OCI-LY3 (cell line): ENCODE results near the gene CENPS.
A peak's percentile ranks its signal among the peaks of the same experiment; 100 is the strongest.

Source experiments
- H2AFZ ChIP-seq: fragments of 200-600, 300-600 bp; shearing (Covaris generic); 2 replicates; pipeline ENCODE4 v1.6.0; 2014; ENCODE audit warnings: antibody characterized with exemption, low read depth, low read length
- H3K27ac ChIP-seq: fragments of 200-600, 300-600 bp; sonication (generic); 2 replicates; pipeline ENCODE4 v1.5.1; 2014; ENCODE audit warnings: mild to moderate bottlenecking, low read length, moderate library complexity, mixed read lengths
- H3K27me3 ChIP-seq: fragments of 200-600, 300-600 bp; sonication (generic); 2 replicates; pipeline ENCODE4 v1.6.1; 2014; ENCODE audit warnings: low read depth, low read length, mixed read lengths
- H3K36me3 ChIP-seq: fragments of 200-600, 300-600 bp; sonication (generic); replicated peaks from 2 replicates; pipeline ENCODE3; 2014; ENCODE audit warnings: low read depth, low read length, mixed read lengths
- H3K4me1 ChIP-seq: fragments of 300-600, 200-600 bp; sonication (generic); 2 replicates; pipeline ENCODE4 v1.6.1; 2014; ENCODE audit warnings: low read length, mixed read lengths
- H3K4me2 ChIP-seq: fragments of 200-600, 300-600 bp; sonication (generic); 2 replicates; pipeline ENCODE4 v1.6.1; 2014; ENCODE audit warnings: low read length, mixed read lengths
- H3K4me3 ChIP-seq: fragments of 300-600, 200-600 bp; sonication (generic); 2 replicates; pipeline ENCODE4 v1.5.1; 2014; ENCODE audit warnings: antibody characterized with exemption, mild to moderate bottlenecking, low read length, moderate library complexity
- H3K79me2 ChIP-seq: fragments of 300-600, 200-600 bp; shearing (Covaris generic); 2 replicates; pipeline ENCODE4 v1.6.1; 2014; ENCODE audit warnings: mild to moderate bottlenecking, low read length, mixed read lengths
- H3K9ac ChIP-seq: fragments of 300-600, 200-600 bp; shearing (Covaris generic); 2 replicates; pipeline ENCODE4 v1.6.0; 2014; ENCODE audit warnings: mild to moderate bottlenecking, low read length, moderate library complexity
- H3K9me3 ChIP-seq: fragments of 200-600, 300-600 bp; shearing (Covaris generic); 2 replicates; pipeline ENCODE4 v1.6.1; 2014; ENCODE audit warnings: low read length, mixed read lengths; ENCODE audit not compliant: insufficient read depth
- H4K20me1 ChIP-seq: fragments of 200-600, 300-600 bp; sonication (generic); 2 replicates; pipeline ENCODE4 v1.6.1; 2016; ENCODE audit warnings: low read length, mixed read lengths; ENCODE audit not compliant: insufficient read depth
- EZH2phosphoT487 ChIP-seq: fragments of 200-600 bp; shearing (Covaris generic); IDR thresholded peaks from 2 replicates; pipeline ENCODE4 v1.6.1; 2018; ENCODE audit warnings: antibody characterized with exemption, mixed run types, low read depth
- TF ChIP-seq, protein P1 (sequence below): fragments of 200-600, 300-600 bp; sonication (generic); IDR thresholded peaks from 2 replicates; pipeline ENCODE4 v1.5.1; 2014; ENCODE audit warnings: antibody characterized with exemption, low read length, low read depth

CENPS gene

GRCh38 chr1:10386761-10387676 is 43.2 kb upstream of the CENPS start:
- Histone ChIP-seq H3K27ac (peak overlapping the region; percentile 54; the same call in 1 of the 2 replicates), H3K79me2 (no peaks in the 10 kb centered on the region), H3K9ac (peak overlapping the region; percentile 19; the same call in 1 of the 2 replicates), H3K36me3 (no peaks in the 10 kb centered on the region), H2AFZ (no peak overlapping the region), H3K4me2 (peak overlapping the region; percentile 51), H3K4me1 (peaks cover 13% of the 10 kb centered on the region), H3K27me3 (no peaks in the 10 kb centered on the region), H3K4me3 (no peak overlapping the region), H3K9me3 (no peaks in the 10 kb centered on the region), H4K20me1 (no peaks in the 10 kb centered on the region)
- TF ChIP-seq, protein P1, sequence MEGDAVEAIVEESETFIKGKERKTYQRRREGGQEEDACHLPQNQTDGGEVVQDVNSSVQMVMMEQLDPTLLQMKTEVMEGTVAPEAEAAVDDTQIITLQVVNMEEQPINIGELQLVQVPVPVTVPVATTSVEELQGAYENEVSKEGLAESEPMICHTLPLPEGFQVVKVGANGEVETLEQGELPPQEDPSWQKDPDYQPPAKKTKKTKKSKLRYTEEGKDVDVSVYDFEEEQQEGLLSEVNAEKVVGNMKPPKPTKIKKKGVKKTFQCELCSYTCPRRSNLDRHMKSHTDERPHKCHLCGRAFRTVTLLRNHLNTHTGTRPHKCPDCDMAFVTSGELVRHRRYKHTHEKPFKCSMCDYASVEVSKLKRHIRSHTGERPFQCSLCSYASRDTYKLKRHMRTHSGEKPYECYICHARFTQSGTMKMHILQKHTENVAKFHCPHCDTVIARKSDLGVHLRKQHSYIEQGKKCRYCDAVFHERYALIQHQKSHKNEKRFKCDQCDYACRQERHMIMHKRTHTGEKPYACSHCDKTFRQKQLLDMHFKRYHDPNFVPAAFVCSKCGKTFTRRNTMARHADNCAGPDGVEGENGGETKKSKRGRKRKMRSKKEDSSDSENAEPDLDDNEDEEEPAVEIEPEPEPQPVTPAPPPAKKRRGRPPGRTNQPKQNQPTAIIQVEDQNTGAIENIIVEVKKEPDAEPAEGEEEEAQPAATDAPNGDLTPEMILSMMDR = no peak
- TF ChIP-seq EZH2phosphoT487 = no peak

- Histone ChIP-seq H3K9me3 (no peaks in the 10 kb centered on the region), H3K27me3 (no peaks in the 10 kb centered on the region), H3K36me3 (no peaks in the 10 kb centered on the region), H3K79me2 (no peaks in the 10 kb centered on the region), H3K4me2 (peak overlapping the region; percentile 51), H2AFZ (peak overlapping the region; percentile 27; the same call in 1 of the 2 replicates), H3K4me1 (peaks cover 13% of the 10 kb centered on the region), H3K9ac (peak overlapping the region; percentile 19; the same call in 1 of the 2 replicates), H4K20me1 (no peaks in the 10 kb centered on the region), H3K27ac (peak overlapping the region; percentile 54), H3K4me3 (peak overlapping the region; percentile 52)
- TF ChIP-seq, protein P1 = no peak
- no peak for TF ChIP-seq EZH2phosphoT487
These were observed 42.4 kb upstream of the CENPS start for GRCh38 chr1:10387677-10388386.

GRCh38 chr1:10388387-10388715 is 41.9 kb upstream of the CENPS start:
- peak overlapping the region; percentile 27; the same call in 1 of the 2 replicates for H2AFZ ChIP-seq
- H3K9me3 ChIP-seq = no peaks in the 10 kb centered on the region
- H3K9ac ChIP-seq = no peak overlapping the region

More at GRCh38 chr1:10388387-10388715, 41.9 kb upstream of the CENPS start:
- Histone ChIP-seq H3K4me1 (peaks cover 13% of the 10 kb centered on the region), H3K79me2 (no peaks in the 10 kb centered on the region), H3K27me3 (no peaks in the 10 kb centered on the region), H3K36me3 (no peaks in the 10 kb centered on the region), H3K4me2 (peak overlapping the region; percentile 51), H3K27ac (no peak overlapping the region), H4K20me1 (no peaks in the 10 kb centered on the region), H3K4me3 (no peak overlapping the region; the same call in 1 of the 2 replicates)
- TF ChIP-seq EZH2phosphoT487 = no peak
- TF ChIP-seq, protein P1 = no peak
